H4 (cell line): ENCODE results near the gene MZB1. TPM values are rescaled to one million over a fixed set of nuclear protein-coding genes. Genes with fewer than 3 reads are reported as not detected.

Source experiments
- DNase-seq: peaks from one replicate; pipeline ENCODE4 v3.0.0-alpha.2; 2015; ENCODE audit warnings: low spot score
- total RNA-seq: library from RNA; depleted of rRNA; stranded (reverse); fragments of >200 nt; shearing (Covaris generic); gene quantifications from 2 replicates; pipeline ENCODE4 v1.2.3, GENCODE V29; 2014; rRNA removed

MZB1 gene
- not detected in 2 replicates for total RNA-seq

- no peak for DNase-seq
Measured at GRCh38 chr5:139389701-139390638, at the start of gene MZB1. Gene MZB1 (minus strand): TSS chr5:139389913. CDS start chr5:139389856, 57 bp downstream.

GRCh38 chr5:139439013-139439903 lies 49.5 kb upstream of the MZB1 start, which contains the start of gene DNAJC18:
Gene DNAJC18 (minus strand): TSS chr5:139439525. CDS start chr5:139439445, 80 bp downstream.
- peak; percentile 82 for DNase-seq

- DNase-seq: no peak
Measured at GRCh38 chr5:139438707-139439012, 48.9 kb upstream of the MZB1 start.

- no peak for DNase-seq
Measured at GRCh38 chr5:139435676-139436075, 46.0 kb upstream of the MZB1 start.

GRCh38 chr5:139431706-139432105 lies 42.0 kb upstream of the MZB1 start:
- DNase-seq: no peak

GRCh38 chr5:139430015-139430414 lies 40.3 kb upstream of the MZB1 start:
- no peak for DNase-seq

GRCh38 chr5:139426203-139426885 lies 36.6 kb upstream of the MZB1 start:
- DNase-seq: no peak

GRCh38 chr5:139425497-139425896 lies 35.8 kb upstream of the MZB1 start:
- DNase-seq: no peak

GRCh38 chr5:139422307-139422893 lies 32.7 kb upstream of the MZB1 start:
- DNase-seq: peak; percentile 64

- no peak for DNase-seq
Measured at GRCh38 chr5:139419226-139420192, 29.8 kb upstream of the MZB1 start.

- DNase-seq: no peak
Measured at GRCh38 chr5:139418793-139419192, 29.1 kb upstream of the MZB1 start.

GRCh38 chr5:139417214-139417613 lies 27.5 kb upstream of the MZB1 start:
- DNase-seq: no peak

- peak; percentile 53 for DNase-seq
Measured at GRCh38 chr5:139416651-139417050, 26.9 kb upstream of the MZB1 start.

GRCh38 chr5:139415869-139416268 lies 26.2 kb upstream of the MZB1 start:
- DNase-seq: no peak

- DNase-seq: no peak
Measured at GRCh38 chr5:139415221-139415861, 25.6 kb upstream of the MZB1 start.

- DNase-seq: no peak
Measured at GRCh38 chr5:139414581-139415130, 24.9 kb upstream of the MZB1 start.

- no peak for DNase-seq
Measured at GRCh38 chr5:139413963-139414362, 24.2 kb upstream of the MZB1 start.

- no peak for DNase-seq
Measured at GRCh38 chr5:139413153-139413552, 23.4 kb upstream of the MZB1 start.
